ENCODE data around the gene ZNF613.
"Not testable (repeated sequence)": the region's sequence is repeated elsewhere in the genome, so short reads cannot be mapped to it uniquely, and the experiment has no call there.

ZNF613 gene

GRCh38 chr19:51926784-51927741, at the start of gene ZNF613:
ZNF613 (plus strand) TSS chr19:51927472; CDS start chr19:51936221, 8,749 bp downstream.
- DNase-seq, result peak; percentile 85 to 88

GRCh38 chr19:51882518-51882917, 44.8 kb upstream of the ZNF613 start:
- DNase-seq, result no peak

GRCh38 chr19:51884713-51885112, 42.6 kb upstream of the ZNF613 start:
- no peak for DNase-seq

GRCh38 chr19:51887522-51888498, 39.5 kb upstream of the ZNF613 start, which contains the start of gene ZNF577:
ZNF577 (minus strand) TSS chr19:51887951; CDS start chr19:51880382, 7,569 bp downstream.
- no peak for DNase-seq

GRCh38 chr19:51889934-51890333, 37.3 kb upstream of the ZNF613 start:
- no peak for DNase-seq

GRCh38 chr19:51891193-51891747, 36.0 kb upstream of the ZNF613 start:
- DNase-seq, result no peak

- DNase-seq, result no peak
Observed at GRCh38 chr19:51901860-51902259, 25.4 kb upstream of the ZNF613 start.

GRCh38 chr19:51903192-51903591, 24.1 kb upstream of the ZNF613 start:
- no peak for DNase-seq

GRCh38 chr19:51904331-51905165, 22.7 kb upstream of the ZNF613 start, which contains the start of gene ZNF649:
ZNF649 (minus strand) TSS chr19:51905017; CDS start chr19:51900107, 4,910 bp downstream.
- DNase-seq, result peak; percentile 88 to 89

GRCh38 chr19:51905206-51905605, 22.1 kb upstream of the ZNF613 start:
- no peak for DNase-seq

GRCh38 chr19:51905639-51906038, 21.6 kb upstream of the ZNF613 start:
- DNase-seq, result not testable (repeated sequence)

- DNase-seq, result not testable (repeated sequence)
Observed at GRCh38 chr19:51906108-51906507, 21.2 kb upstream of the ZNF613 start.

- DNase-seq, result not testable (repeated sequence)
Observed at GRCh38 chr19:51907981-51908380, 19.3 kb upstream of the ZNF613 start.

- no peak for DNase-seq
Observed at GRCh38 chr19:51915324-51915867, 11.9 kb upstream of the ZNF613 start.

- no peak for DNase-seq
Observed at GRCh38 chr19:51916167-51916566, 11.1 kb upstream of the ZNF613 start.

GRCh38 chr19:51919606-51920005, 7.7 kb upstream of the ZNF613 start:
- DNase-seq, result no peak

- DNase-seq, result no peak
Observed at GRCh38 chr19:51921949-51922348, 5.3 kb upstream of the ZNF613 start.

- DNase-seq, result no peak
Observed at GRCh38 chr19:51926426-51926783, 867 bp upstream of the ZNF613 start.

- DNase-seq, result no peak
Observed at GRCh38 chr19:51927859-51928258, 587 bp downstream of the ZNF613 start.

- DNase-seq, result no peak
Observed at GRCh38 chr19:51931921-51932320, 4.6 kb downstream of the ZNF613 start.

GRCh38 chr19:51938936-51939335, 11.7 kb downstream of the ZNF613 start:
- DNase-seq, result no peak

Measured in NCI-H446 (cell line).